HEK293 (cell line): ENCODE results near the gene RMND5B.
"Not testable (repeated sequence)": the region's sequence is repeated elsewhere in the genome, so short reads cannot be mapped to it uniquely, and the experiment has no call there.

Experiments used
- CTCF ChIA-PET: fragments of 350-600 bp; formaldehyde crosslinking; extraction: SDS; loops from one replicate; lab custom pipeline; 2021; ENCODE audit warnings: antibody characterized with exemption; lab: Yijun Ruan, JAX
- POLR2A ChIA-PET: fragments of 300-600 bp; formaldehyde crosslinking; extraction: SDS; loops from one replicate; lab custom pipeline; 2020; ENCODE audit warnings: antibody characterized with exemption, inconsistent platforms; lab: Yijun Ruan, JAX
- H3K27ac ChIP-seq: fragments of 200-500 bp; sonication (Bioruptor generic); 2 replicates; pipeline ENCODE4 v1.5.1; 2014; ENCODE audit warnings: low read depth, low read length, control low read depth, inconsistent platforms; ENCODE audit errors: extremely low read depth
- H3K36me3 ChIP-seq, 2 experiments: fragments of 200-500 bp in 1 of 2; sonication (Bioruptor generic) in 1 of 2; 1 replicate in 1 of 2; 2 replicates in 1 of 2; pipeline ENCODE4 v1.5.1; 2014 to 2017; ENCODE audit warnings: inconsistent platforms in 2 of 2, low read length in 2 of 2; ENCODE audit not compliant: control insufficient read depth in 2 of 2, insufficient read depth in 1 of 2
- H3K4me1 ChIP-seq: fragments of 200-500 bp; sonication (Bioruptor generic); 2 replicates; pipeline ENCODE4 v1.5.1; 2014; ENCODE audit warnings: mild to moderate bottlenecking, low read length, inconsistent platforms; ENCODE audit not compliant: control insufficient read depth, insufficient read depth
- H3K4me3 ChIP-seq: 2 replicates; pipeline ENCODE4 v1.5.1; 2011; ENCODE audit warnings: low read depth, mild to moderate bottlenecking, control low read depth, low read length, moderate library complexity
- H3K9me3 ChIP-seq: fragments of 200-500 bp; sonication (Bioruptor generic); 2 replicates; pipeline ENCODE4 v1.5.1; 2014; ENCODE audit warnings: low read depth, low read length, inconsistent platforms; ENCODE audit not compliant: control insufficient read depth, insufficient read depth
- BCL11B ChIP-seq: fragments of 450-650 bp; formaldehyde crosslinking; IDR thresholded peaks from 2 replicates; pipeline ENCODE4 v1.5.1; 2016; ENCODE audit warnings: low read depth, missing biosample characterization, missing genetic modification characterization
- EGR2 ChIP-seq: fragments of 450-650 bp; formaldehyde crosslinking; IDR thresholded peaks from 2 replicates; pipeline ENCODE4 v1.5.1; 2016; ENCODE audit warnings: low read depth, missing biosample characterization, missing genetic modification characterization
- GLIS2 ChIP-seq: fragments of 450-650 bp; formaldehyde crosslinking; IDR thresholded peaks from 2 replicates; pipeline ENCODE4 v1.5.1; 2016; ENCODE audit warnings: missing biosample characterization, missing genetic modification characterization
- SALL2 ChIP-seq: fragments of 450-650 bp; formaldehyde crosslinking; IDR thresholded peaks from 2 replicates; pipeline ENCODE4 v1.5.0; 2017; ENCODE audit warnings: missing biosample characterization, mild to moderate bottlenecking, missing genetic modification characterization, borderline replicate concordance
- TSHZ1 ChIP-seq: fragments of 450-650 bp; formaldehyde crosslinking; IDR thresholded peaks from 2 replicates; pipeline ENCODE4 v1.5.1; 2016; ENCODE audit warnings: missing biosample characterization, missing genetic modification characterization, borderline replicate concordance
- ZBTB17 ChIP-seq: fragments of 450-650 bp; formaldehyde crosslinking; IDR thresholded peaks from 2 replicates; pipeline ENCODE4 v1.5.1; 2016; ENCODE audit warnings: missing biosample characterization, missing genetic modification characterization
- ZBTB48 ChIP-seq: fragments of 450-650 bp; formaldehyde crosslinking; IDR thresholded peaks from 2 replicates; pipeline ENCODE4 v1.5.1; 2016; ENCODE audit warnings: missing biosample characterization, missing genetic modification characterization
- ZBTB8A ChIP-seq: fragments of 450-650 bp; formaldehyde crosslinking; IDR thresholded peaks from 2 replicates; pipeline ENCODE4 v1.5.1; 2016; ENCODE audit warnings: missing biosample characterization, missing genetic modification characterization
- ZFHX2 ChIP-seq: fragments of 450-650 bp; formaldehyde crosslinking; conservative IDR thresholded peaks from 2 replicates; pipeline ENCODE4 v1.5.1; 2016; ENCODE audit warnings: missing biosample characterization, missing genetic modification characterization
- ZNF10 ChIP-seq: fragments of 450-650 bp; formaldehyde crosslinking; IDR thresholded peaks from 2 replicates; pipeline ENCODE4 v1.5.1; 2017; ENCODE audit warnings: missing biosample characterization, missing genetic modification characterization
- ZNF18 ChIP-seq: fragments of 450-650 bp; formaldehyde crosslinking; IDR thresholded peaks from 2 replicates; pipeline ENCODE4 v1.5.1; 2016; ENCODE audit warnings: missing biosample characterization, missing genetic modification characterization
- ZNF426 ChIP-seq: fragments of 450-650 bp; formaldehyde crosslinking; IDR thresholded peaks from 2 replicates; pipeline ENCODE4 v1.5.1; 2017; ENCODE audit warnings: missing biosample characterization, missing genetic modification characterization, mild to moderate bottlenecking, inconsistent platforms, moderate library complexity
- ZNF530 ChIP-seq: fragments of 450-650 bp; formaldehyde crosslinking; IDR thresholded peaks from 2 replicates; pipeline ENCODE4 v1.5.1; 2016; ENCODE audit warnings: low read depth, missing biosample characterization, missing genetic modification characterization
- ZNF580 ChIP-seq: fragments of 450-650 bp; formaldehyde crosslinking; IDR thresholded peaks from 2 replicates; pipeline ENCODE4 v1.5.1; 2016; ENCODE audit warnings: missing biosample characterization, missing genetic modification characterization
- ZNF610 ChIP-seq: fragments of 450-650 bp; formaldehyde crosslinking; IDR thresholded peaks from 2 replicates; pipeline ENCODE4 v1.5.1; 2016; ENCODE audit warnings: missing biosample characterization, missing genetic modification characterization, borderline replicate concordance
- ZNF621 ChIP-seq: fragments of 450-650 bp; formaldehyde crosslinking; IDR thresholded peaks from 2 replicates; pipeline ENCODE4 v1.5.1; 2017; ENCODE audit warnings: missing biosample characterization, missing genetic modification characterization
- ZNF658 ChIP-seq: fragments of 450-650 bp; formaldehyde crosslinking; IDR thresholded peaks from 2 replicates; pipeline ENCODE4; 2016; ENCODE audit warnings: missing biosample characterization, missing genetic modification characterization
- ZNF664 ChIP-seq: fragments of 450-650 bp; formaldehyde crosslinking; IDR thresholded peaks from 2 replicates; pipeline ENCODE4 v1.5.1; 2016; ENCODE audit warnings: missing biosample characterization, missing genetic modification characterization
- ZNF768 ChIP-seq: fragments of 450-650 bp; formaldehyde crosslinking; IDR thresholded peaks from 2 replicates; pipeline ENCODE4 v1.5.1; 2018; ENCODE audit warnings: missing biosample characterization, mild to moderate bottlenecking, missing genetic modification characterization
- ZSCAN16 ChIP-seq: fragments of 450-650 bp; formaldehyde crosslinking; IDR thresholded peaks from 2 replicates; pipeline ENCODE4 v1.5.1; 2016; ENCODE audit warnings: missing biosample characterization, missing genetic modification characterization
- ZSCAN30 ChIP-seq: fragments of 450-650 bp; IDR thresholded peaks from 2 replicates; pipeline ENCODE4 v1.5.1; 2018; ENCODE audit warnings: missing biosample characterization, mild to moderate bottlenecking, missing genetic modification characterization, moderate library complexity

Gene RMND5B

GRCh38 chr5:178125253-178125906 is 5.4 kb upstream of the RMND5B start:
- CTCF ChIA-PET = interaction anchor here (0.6 to 0.7 kb wide), 2 partner anchors 41 to 49 kb away, joined by 3 read pairs; no protein-coding TSS in a partner anchor
- POLR2A ChIA-PET = interaction anchor here (0.5 kb wide), 1 partner anchor 11 kb away, joined by 3 read pairs; no protein-coding TSS in a partner anchor
- peak; percentile 54 for TF ChIP-seq ZBTB17 (tag by site-specific recombination)
- no peak for TF ChIP-seq ZFHX2 (tag by site-specific recombination)
- no peak overlapping the region for H3K4me3 ChIP-seq
- 0 out of 2 replicates have a peak, but pooled peaks cover 2% of the 10 kb centered on the region for H3K4me1 ChIP-seq
- peaks cover 0 to 10% of the 10 kb centered on the region in 2 experiments; a peak in 1 of 3 replicates for H3K36me3 ChIP-seq
- H3K9me3 ChIP-seq = no peaks in the 10 kb centered on the region
- H3K27ac ChIP-seq = no peak overlapping the region

- ChIA-PET POLR2A (no interaction called here), CTCF (interaction anchor here (0.7 kb wide), 1 partner anchor 1507 kb away, joined by 3 read pairs; no protein-coding TSS in a partner anchor)
- Histone ChIP-seq H3K4me1 (no peaks in the 10 kb centered on the region), H3K4me3 (no peak overlapping the region), H3K27ac (no peak overlapping the region), H3K36me3 (peaks cover 0 to 10% of the 10 kb centered on the region in 2 experiments; a peak in 1 of 3 replicates), H3K9me3 (no peaks in the 10 kb centered on the region)
- TF ChIP-seq ZBTB48 (tag by site-specific recombination) (no peak), ZNF530 (tag by site-specific recombination) (0 out of 2 replicates have a peak, but pooled peaks have one; percentile 52)
Measured at GRCh38 chr5:178126556-178126955, 4.3 kb upstream of the RMND5B start.

GRCh38 chr5:178127300-178128009 is 3.4 kb upstream of the RMND5B start:
- H3K4me1 ChIP-seq, H3K4me3 ChIP-seq, POLR2A ChIA-PET, CTCF ChIA-PET, H3K27ac ChIP-seq, H3K9me3 ChIP-seq, H3K36me3 ChIP-seq: not testable (repeated sequence)

GRCh38 chr5:178129296-178129695 is 1.5 kb upstream of the RMND5B start:
- H3K27ac ChIP-seq = no peak overlapping the region
- H3K4me1 ChIP-seq = no peaks in the 10 kb centered on the region
- H3K36me3 ChIP-seq = peaks cover 3 to 10% of the 10 kb centered on the region in 2 experiments; a peak in 2 of 3 replicates
- H3K4me3 ChIP-seq = no peak overlapping the region
- ChIA-PET POLR2A (interaction anchor here (0.9 kb wide), 1 partner anchor 17 kb away, joined by 3 read pairs; no protein-coding TSS in a partner anchor), CTCF (interaction anchor here (1.0 to 2.3 kb wide), 3 partner anchors 8 to 54 kb away, joined by 3 to 12 read pairs (median 4); no protein-coding TSS in a partner anchor)
- H3K9me3 ChIP-seq = no peaks in the 10 kb centered on the region
- TF ChIP-seq ZNF426 = no peak
- no peak for TF ChIP-seq ZNF580 (tag by site-specific recombination)
- no peak for TF ChIP-seq ZNF10
- no peak for TF ChIP-seq ZNF621 (tag by site-specific recombination)
- no peak for TF ChIP-seq ZSCAN30
- TF ChIP-seq EGR2 (tag by site-specific recombination) = no peak
- no peak for TF ChIP-seq ZSCAN16 (tag by site-specific recombination)
- no peak for TF ChIP-seq SALL2 (tag by site-specific recombination)
- no peak for TF ChIP-seq GLIS2 (tag by site-specific recombination)
- no peak for TF ChIP-seq ZNF610 (tag by site-specific recombination)
- no peak for TF ChIP-seq TSHZ1
- TF ChIP-seq ZNF664 (tag by site-specific recombination) = no peak
- no peak for TF ChIP-seq ZNF18 (tag by site-specific recombination)
- no peak for TF ChIP-seq ZBTB8A
- TF ChIP-seq ZNF768 (tag by site-specific recombination) = no peak
- TF ChIP-seq BCL11B (tag by site-specific recombination) = no peak
- no peak for TF ChIP-seq ZNF658 (tag by site-specific recombination)
